Loucy (cell line): Measurements from ENCODE around the gene ITGB8.

Experiments used
- H2AFZ ChIP-seq: fragments of 200-600 bp; sonication (generic); 2 replicates; pipeline ENCODE4 v1.6.0; 2016; ENCODE audit warnings: antibody characterized with exemption, mild to moderate bottlenecking, low read length, moderate library complexity
- H3F3A ChIP-seq: fragments of 200-600 bp; 2 replicates; pipeline ENCODE4 v1.6.0; 2016; ENCODE audit warnings: antibody characterized with exemption, low read depth, mild to moderate bottlenecking
- H3K27me3 ChIP-seq: fragments of 200-600 bp; sonication (generic); 2 replicates; pipeline ENCODE4 v1.6.1; 2014; ENCODE audit warnings: low read length, mild to moderate bottlenecking; ENCODE audit not compliant: insufficient read depth, poor library complexity, severe bottlenecking
- H3K36me3 ChIP-seq: fragments of 200-600 bp; sonication (generic); 2 replicates; pipeline ENCODE4 v1.6.1; 2016; ENCODE audit warnings: low read length; ENCODE audit not compliant: insufficient read depth
- H3K4me1 ChIP-seq: fragments of 200-600 bp; sonication (generic); 2 replicates; pipeline ENCODE4 v1.5.1; 2014; ENCODE audit warnings: low read length, mild to moderate bottlenecking; ENCODE audit not compliant: insufficient read depth, poor library complexity, severe bottlenecking
- H3K4me2 ChIP-seq: fragments of 200-600 bp; sonication (generic); 2 replicates; pipeline ENCODE4 v1.6.0; 2014; ENCODE audit warnings: antibody characterized with exemption, low read length, low read depth, mild to moderate bottlenecking; ENCODE audit not compliant: poor library complexity, severe bottlenecking
- H3K4me3 ChIP-seq: fragments of 200-600 bp; sonication (generic); 2 replicates; pipeline ENCODE4 v1.5.1; 2014; ENCODE audit warnings: low read length, mild to moderate bottlenecking, mixed read lengths; ENCODE audit not compliant: poor library complexity, severe bottlenecking
- H3K79me2 ChIP-seq: fragments of 200-600 bp; sonication (generic); 2 replicates; pipeline ENCODE4 v1.6.1; 2014; ENCODE audit warnings: low read length; ENCODE audit not compliant: insufficient read depth
- H3K9ac ChIP-seq: fragments of 200-600 bp; sonication (generic); 2 replicates; pipeline ENCODE4 v1.6.0; 2014; ENCODE audit warnings: mild to moderate bottlenecking, low read depth, low read length, moderate library complexity; ENCODE audit not compliant: poor library complexity, severe bottlenecking
- H3K9me2 ChIP-seq: fragments of 200-600 bp; sonication (generic); replicated peaks from 2 replicates; pipeline ENCODE4 v1.6.1; 2016; ENCODE audit warnings: low read depth, low read length, mixed read lengths
- H3K9me3 ChIP-seq: fragments of 200-600 bp; sonication (generic); 2 replicates; pipeline ENCODE4 v1.6.1; 2014; ENCODE audit warnings: mild to moderate bottlenecking, antibody characterized with exemption, low read length, low read depth; ENCODE audit not compliant: insufficient read depth
- H4K20me1 ChIP-seq: fragments of 200-600 bp; sonication (generic); 2 replicates; pipeline ENCODE4 v1.6.0; 2014; ENCODE audit warnings: antibody characterized with exemption, low read length, mild to moderate bottlenecking; ENCODE audit not compliant: insufficient read depth, poor library complexity, severe bottlenecking
- CTCF ChIP-seq: fragments of 200-600 bp; sonication (generic); conservative IDR thresholded peaks from 2 replicates; pipeline ENCODE4 v1.5.1; 2014; ENCODE audit warnings: mild to moderate bottlenecking, antibody characterized with exemption, low read length
- EZH2phosphoT487 ChIP-seq: fragments of 200-600 bp; IDR thresholded peaks from 2 replicates; pipeline ENCODE4 v1.6.1; 2018; ENCODE audit warnings: antibody characterized with exemption, mild to moderate bottlenecking, moderate library complexity, borderline replicate concordance

Gene ITGB8

DNA sequence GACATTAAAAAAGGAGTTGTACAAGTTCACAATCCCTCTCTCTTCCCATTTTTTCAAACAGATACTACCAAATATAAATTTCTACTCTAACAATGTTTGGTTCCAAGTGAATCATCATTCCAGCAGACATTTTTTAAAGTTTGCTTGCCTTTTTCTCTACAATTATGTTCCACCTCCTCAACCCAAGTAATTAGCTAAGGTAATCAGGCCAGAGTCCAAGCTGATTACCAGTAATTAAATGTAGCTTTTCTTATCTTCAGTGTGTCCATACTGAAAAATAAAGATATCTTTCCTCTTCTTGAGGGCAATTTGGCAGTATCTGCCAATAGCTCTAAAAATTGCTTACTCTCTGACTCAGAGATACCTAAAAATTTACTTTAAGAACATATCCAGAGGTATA, 126.0 kb downstream of the ITGB8 start:
- no peak overlapping the region for H3K4me2 ChIP-seq
- H3K4me1 ChIP-seq, result no peaks in the 10 kb centered on the region
- H3K27me3 ChIP-seq, result no peaks in the 10 kb centered on the region
- no peaks in the 10 kb centered on the region for H4K20me1 ChIP-seq
- no peak overlapping the region for H3K4me3 ChIP-seq
- H3K9ac ChIP-seq, result no peak overlapping the region
- H3F3A ChIP-seq, result no peaks in the 10 kb centered on the region
- no peaks in the 10 kb centered on the region for H3K36me3 ChIP-seq
- no peaks in the 10 kb centered on the region for H3K9me2 ChIP-seq
- TF ChIP-seq CTCF, result no peak
- TF ChIP-seq EZH2phosphoT487, result no peak
- no peaks in the 10 kb centered on the region for H3K9me3 ChIP-seq
- no peak overlapping the region for H2AFZ ChIP-seq
- no peaks in the 10 kb centered on the region for H3K79me2 ChIP-seq

DNA sequence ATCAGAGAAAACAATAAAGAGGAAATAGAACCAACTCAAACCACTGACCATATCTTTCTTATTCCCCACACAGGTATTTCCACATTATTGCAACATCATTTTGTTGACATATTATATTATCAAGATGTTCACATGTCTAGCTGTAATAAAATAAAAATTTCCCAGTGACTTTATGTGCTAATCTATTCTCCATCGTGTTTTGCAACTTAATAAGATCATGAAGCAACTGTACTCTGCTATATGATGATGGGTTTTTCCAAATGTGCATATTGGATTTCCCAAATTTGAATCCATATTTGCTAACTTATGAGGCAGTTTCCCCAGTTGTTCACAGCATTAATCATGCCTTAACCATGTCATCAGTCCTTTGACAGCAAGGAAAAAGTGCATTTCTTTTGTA, 127.8 kb downstream of the ITGB8 start:
- H4K20me1 ChIP-seq, result no peaks in the 10 kb centered on the region
- H3K4me3 ChIP-seq, result no peak overlapping the region
- no peaks in the 10 kb centered on the region for H3F3A ChIP-seq
- H3K27me3 ChIP-seq, result no peaks in the 10 kb centered on the region
- no peak for TF ChIP-seq CTCF
- no peak for TF ChIP-seq EZH2phosphoT487
- no peaks in the 10 kb centered on the region for H3K4me1 ChIP-seq
- no peak overlapping the region for H3K9ac ChIP-seq
- H2AFZ ChIP-seq, result no peak overlapping the region
- no peaks in the 10 kb centered on the region for H3K9me2 ChIP-seq
- H3K36me3 ChIP-seq, result no peaks in the 10 kb centered on the region
- H3K4me2 ChIP-seq, result no peak overlapping the region
- H3K79me2 ChIP-seq, result no peaks in the 10 kb centered on the region
- H3K9me3 ChIP-seq, result no peaks in the 10 kb centered on the region

GRCh38 chr7:20459419-20459818, 128.7 kb downstream of the ITGB8 start:
- no peaks in the 10 kb centered on the region for H3K79me2 ChIP-seq
- TF ChIP-seq CTCF (no peak), EZH2phosphoT487 (no peak)
- H3K9me3 ChIP-seq, result no peaks in the 10 kb centered on the region
- H3K27me3 ChIP-seq, result no peaks in the 10 kb centered on the region
- H3K4me3 ChIP-seq, result no peak overlapping the region
- no peak overlapping the region for H2AFZ ChIP-seq
- no peaks in the 10 kb centered on the region for H4K20me1 ChIP-seq
- no peaks in the 10 kb centered on the region for H3F3A ChIP-seq
- no peak overlapping the region for H3K9ac ChIP-seq
- H3K4me2 ChIP-seq, result no peak overlapping the region
- no peaks in the 10 kb centered on the region for H3K9me2 ChIP-seq
- no peaks in the 10 kb centered on the region for H3K4me1 ChIP-seq
- no peaks in the 10 kb centered on the region for H3K36me3 ChIP-seq
